Activated CD4-positive, alpha-beta T cell treated with anti-CD3 and anti-CD28 coated beads for 36 hours (primary cell): ENCODE measurements around the gene RBMY1E. TPM values are rescaled to one million over a fixed set of nuclear protein-coding genes. Genes with fewer than 3 reads are reported as not detected.
"Not testable (repeated sequence)": the region's sequence is repeated elsewhere in the genome, so short reads cannot be mapped to it uniquely, and the experiment has no call there.

Experiments
- ATAC-seq: fragments of 200-7000 bp; cut with Tn5 transposase; one replicate; pipeline ENCODE4 v1.10.0; 2021; ENCODE audit warnings: mild to moderate bottlenecking, moderate library complexity
- CTCF ChIA-PET: fragments of 350-600 bp; sonication (Branson Sonifier 250); formaldehyde crosslinking; loops from one replicate; lab custom pipeline; 2021; ENCODE audit warnings: antibody characterized with exemption; lab: Charles Lee
- POLR2A ChIA-PET: fragments of 350-600 bp; sonication (Branson Sonifier 250); formaldehyde crosslinking; loops from one replicate; lab custom pipeline; 2021; ENCODE audit warnings: antibody characterized with exemption, inconsistent platforms; lab: Charles Lee
- DNase-seq: peaks from one replicate; pipeline ENCODE4 v3.0.0-alpha.2; 2020
- H3K27ac Mint-ChIP-seq: one replicate; pipeline ENCODE4 v1.8.0; 2021; ENCODE audit warnings: mixed read lengths
- H3K27me3 Mint-ChIP-seq: one replicate; pipeline ENCODE4 v1.8.0; 2021; ENCODE audit warnings: mixed read lengths
- H3K36me3 Mint-ChIP-seq: one replicate; pipeline ENCODE4 v1.8.0; 2021; ENCODE audit warnings: low read depth, mixed read lengths
- H3K4me1 Mint-ChIP-seq: one replicate; pipeline ENCODE4 v1.8.0; 2021; ENCODE audit warnings: mixed read lengths
- H3K4me3 Mint-ChIP-seq: one replicate; pipeline ENCODE4 v1.8.0; 2021; ENCODE audit warnings: mild to moderate bottlenecking, moderate library complexity, mixed read lengths
- H3K9me3 Mint-ChIP-seq: one replicate; pipeline ENCODE4 v1.8.0; 2021; ENCODE audit warnings: low read depth, mixed read lengths
- intact Hi-C, 2 experiments: fragments of 100-400 bp; cut with DNase I in 1 of 2; cut with micrococcal nuclease in 1 of 2; formaldehyde crosslinking; loops; one replicate each; pipeline versions ENCODE4 v1.14.2 to v1.15.1; 2022 to 2024; cut with DNase I, micrococcal nuclease
- total RNA-seq, 2 experiments: library from RNA; stranded (reverse); gene quantifications; one replicate each; pipeline ENCODE4 v1.2.3, GENCODE V29; 2021

Gene RBMY1E
- total RNA-seq, result not detected

DNA sequence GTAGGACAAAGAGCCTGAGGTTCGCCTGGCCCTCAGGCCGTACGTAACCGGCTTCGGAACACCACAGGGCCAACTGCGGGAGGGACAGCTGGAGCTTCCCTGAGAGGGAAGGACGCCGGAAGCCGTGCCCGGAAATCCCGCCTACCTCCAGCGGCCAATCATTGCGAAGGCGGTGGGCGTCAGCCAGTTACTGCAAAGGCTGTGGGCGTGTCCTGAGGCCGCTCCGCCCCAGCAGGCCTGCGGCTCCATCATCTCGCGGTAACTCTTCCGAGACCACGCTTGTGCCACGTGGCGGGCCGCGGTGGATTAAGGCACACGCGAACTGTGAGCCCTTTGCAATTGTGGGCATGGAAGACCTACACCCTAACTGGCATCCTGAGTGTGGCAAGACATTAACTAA, at the start of gene RBMY1E:
Gene RBMY1E, minus strand, starts transcription at position 101 of the 400 bp plus-strand sequence. CDS start 1,978 bp downstream, outside the sequence.
- H3K9me3 Mint-ChIP-seq, ATAC-seq, H3K4me1 Mint-ChIP-seq, H3K27ac Mint-ChIP-seq, POLR2A ChIA-PET, CTCF ChIA-PET, H3K27me3 Mint-ChIP-seq, intact Hi-C loops, H3K4me3 Mint-ChIP-seq, DNase-seq, H3K36me3 Mint-ChIP-seq: not testable (repeated sequence)

DNA sequence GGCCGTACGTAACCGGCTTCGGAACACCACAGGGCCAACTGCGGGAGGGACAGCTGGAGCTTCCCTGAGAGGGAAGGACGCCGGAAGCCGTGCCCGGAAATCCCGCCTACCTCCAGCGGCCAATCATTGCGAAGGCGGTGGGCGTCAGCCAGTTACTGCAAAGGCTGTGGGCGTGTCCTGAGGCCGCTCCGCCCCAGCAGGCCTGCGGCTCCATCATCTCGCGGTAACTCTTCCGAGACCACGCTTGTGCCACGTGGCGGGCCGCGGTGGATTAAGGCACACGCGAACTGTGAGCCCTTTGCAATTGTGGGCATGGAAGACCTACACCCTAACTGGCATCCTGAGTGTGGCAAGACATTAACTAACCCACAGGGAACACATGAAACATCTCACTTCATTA, 23.4 kb downstream of the RBMY1E start, which contains the start of gene RBMY1D:
Gene RBMY1D, minus strand, starts transcription at position 101 of the 400 bp plus-strand sequence. CDS start 2,013 bp downstream, outside the sequence.
- CTCF ChIA-PET, result not testable (repeated sequence)

DNA sequence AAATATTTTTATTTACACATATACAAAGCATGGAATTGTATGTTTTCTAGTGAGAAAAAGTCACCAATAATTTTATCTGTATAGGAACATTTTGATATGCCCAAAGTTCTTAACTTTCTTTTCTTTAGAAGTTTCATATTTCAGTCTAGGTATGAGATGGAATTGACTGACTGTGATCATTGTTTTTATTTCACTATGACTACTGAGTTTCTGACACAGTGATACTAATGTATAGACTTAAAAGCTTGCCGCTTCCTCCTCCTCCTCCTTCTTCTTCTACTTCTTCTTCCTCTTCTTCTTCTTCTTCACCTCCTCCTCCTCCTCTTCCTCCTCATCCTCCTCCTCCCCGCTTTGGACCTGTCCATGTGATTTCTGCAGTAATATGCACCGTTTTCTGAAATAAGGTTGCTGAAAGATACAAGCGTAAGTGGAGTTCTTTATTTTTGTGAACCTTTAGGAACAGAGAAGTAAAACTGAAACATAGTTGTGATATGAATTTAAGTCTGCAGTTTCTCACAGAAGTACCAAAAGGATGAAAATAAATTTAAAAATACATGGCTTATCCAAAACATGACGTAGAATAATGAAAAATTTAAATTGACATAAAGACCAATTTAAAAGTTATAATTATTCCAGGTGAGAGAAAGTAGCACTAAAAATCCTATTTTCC, 48.3 kb downstream of the RBMY1E start:
- H3K9me3 Mint-ChIP-seq, H3K36me3 Mint-ChIP-seq, CTCF ChIA-PET, intact Hi-C loops, H3K27me3 Mint-ChIP-seq, H3K4me3 Mint-ChIP-seq, H3K4me1 Mint-ChIP-seq, POLR2A ChIA-PET, H3K27ac Mint-ChIP-seq, DNase-seq: not testable (repeated sequence)
- ATAC-seq, result peak; percentile 87

More for the DNA sequence above, 23.4 kb downstream of the RBMY1E start, which contains the start of gene RBMY1D:
- H3K27me3 Mint-ChIP-seq, H3K4me1 Mint-ChIP-seq, ATAC-seq, POLR2A ChIA-PET, H3K36me3 Mint-ChIP-seq, intact Hi-C loops, DNase-seq, H3K4me3 Mint-ChIP-seq, H3K27ac Mint-ChIP-seq, H3K9me3 Mint-ChIP-seq: not testable (repeated sequence)

Other genes with a start within 250 kb of the RBMY1E start
- gene RBMY1D, start 23.5 kb downstream of the RBMY1E start, total RNA-seq, result not detected